K562 (cell line): ENCODE data around the gene SPINK4. TPM values are rescaled to one million over a fixed set of nuclear protein-coding genes. Genes with fewer than 3 reads are reported as not detected.

Experiments used
- ATAC-seq: fragments of 200-7000 bp; cut with Tn5 transposase; 3 replicates; pipeline ENCODE4 v1.9.1; 2020; ENCODE audit warnings: moderate library complexity
- BruUV-seq: library from RNA; stranded (reverse); fragments of 400-500 nt; replicated peaks from 2 replicates; lab custom pipeline; 2021; lab: Mats Ljungman, UMichigan
- CTCF ChIA-PET: fragments of 300-600 bp; formaldehyde crosslinking; extraction: SDS; loops from one replicate; lab custom pipeline; 2021; ENCODE audit warnings: low intra/inter-chr PET ratio; lab: Yijun Ruan, JAX
- POLR2A ChIA-PET: fragments of 300-600, 350-650 bp; sonication (Branson Sonifier 250); formaldehyde crosslinking; extraction: SDS; loops from one replicate; lab custom pipeline; 2021; ENCODE audit warnings: antibody characterized with exemption, inconsistent platforms; lab: Yijun Ruan, JAX
- DNase-seq, 4 experiments: peaks; one replicate each; pipeline versions ENCODE4 v3.0.0 to v3.0.0-alpha.2; 2011 to 2018; ENCODE audit warnings: low spot score in 3 of 4, mixed read lengths in 3 of 4; ENCODE audit errors: extremely low read depth in 1 of 4
- FAIRE-seq: peaks from 2 replicates; lab custom pipeline; 2011; peaks lifted over from hg19 to GRCh38; lab: Jason Lieb, UNC
- H2AFZ ChIP-seq: 2 replicates; pipeline ENCODE4 v1.6.0; 2011; ENCODE audit warnings: low read depth, low read length, control low read depth, inconsistent platforms
- H3K27ac ChIP-seq: fragments of 200-600 bp; 3 replicates; pipeline ENCODE4 v1.8.0; 2011; ENCODE audit warnings: low read depth, mild to moderate bottlenecking, control low read depth, inconsistent platforms, low read length, moderate library complexity, mixed read lengths; ENCODE audit errors: extremely low read depth
- H3K27me3 ChIP-seq, 2 experiments: fragments of 300-600 bp in 1 of 2; 2 replicates in 1 of 2; 3 replicates in 1 of 2; pipeline versions ENCODE4 v1.6.0 to v1.8.0; 2011; ENCODE audit warnings: inconsistent platforms in 2 of 2, low read length in 2 of 2, mild to moderate bottlenecking in 1 of 2, mixed read lengths in 1 of 2, moderate library complexity in 1 of 2; ENCODE audit not compliant: control insufficient read depth in 2 of 2, insufficient read depth in 2 of 2
- H3K36me3 ChIP-seq: fragments of 300-600 bp; 3 replicates; pipeline ENCODE4 v1.8.0; 2011; ENCODE audit warnings: mild to moderate bottlenecking, low read length, inconsistent platforms; ENCODE audit not compliant: control insufficient read depth, insufficient read depth
- H3K4me1 ChIP-seq, 2 experiments: fragments of 200-600 bp in 1 of 2; replicated peaks in 1 of 2; 2 replicates in 1 of 2; 3 replicates in 1 of 2; pipeline versions ENCODE4 v1.5.1 to v1.8.0; 2011; ENCODE audit warnings: inconsistent platforms in 2 of 2, low read length in 2 of 2, mild to moderate bottlenecking in 1 of 2, mixed read lengths in 1 of 2, moderate library complexity in 1 of 2; ENCODE audit not compliant: control insufficient read depth in 2 of 2, insufficient read depth in 2 of 2
- H3K4me2 ChIP-seq: 2 replicates; pipeline ENCODE4 v1.6.1; 2011; ENCODE audit warnings: low read length, control low read depth, inconsistent platforms, mixed read lengths; ENCODE audit not compliant: insufficient read depth
- H3K4me3 ChIP-seq: fragments of 200-600 bp; sonication (generic), shearing (Covaris generic); 2 replicates; pipeline ENCODE4 v1.5.1; 2016; ENCODE audit warnings: control low read depth, inconsistent platforms
- H3K79me2 ChIP-seq: fragments of 200-600 bp; 3 replicates; pipeline ENCODE4 v1.8.0; 2011; ENCODE audit warnings: low read length, inconsistent platforms; ENCODE audit not compliant: control insufficient read depth, insufficient read depth
- H3K9ac ChIP-seq, 2 experiments: 2 replicates each; pipeline versions ENCODE4 v1.6.0 to v1.6.1; 2011; ENCODE audit warnings: low read depth in 2 of 2, low read length in 2 of 2, control low read depth in 1 of 2, inconsistent platforms in 1 of 2, mild to moderate bottlenecking in 1 of 2, mixed read lengths in 1 of 2; ENCODE audit not compliant: insufficient read depth in 1 of 2
- H3K9me1 ChIP-seq: one replicate; pipeline ENCODE4 v1.6.0; 2011; ENCODE audit warnings: inconsistent platforms, mild to moderate bottlenecking, low read length, moderate library complexity; ENCODE audit not compliant: control insufficient read depth, insufficient read depth
- H3K9me3 ChIP-seq: replicated peaks from 2 replicates; pipeline ENCODE4 v1.5.1; 2011; ENCODE audit warnings: low read depth, low read length, inconsistent platforms; ENCODE audit not compliant: control insufficient read depth, insufficient read depth
- H4K20me1 ChIP-seq: replicated peaks from 2 replicates; pipeline ENCODE4 v1.6.1; 2011; ENCODE audit warnings: low read length, inconsistent platforms, mixed read lengths; ENCODE audit not compliant: control insufficient read depth, insufficient read depth
- AFF4 ChIP-seq: sonication (generic); formaldehyde crosslinking; IDR thresholded peaks from 2 replicates; pipeline ENCODE4 v1.8.0; 2023; ENCODE audit warnings: mild to moderate bottlenecking, missing genetic modification reagents
- ARID2 ChIP-seq: fragments of 450-650 bp; IDR thresholded peaks from 2 replicates; pipeline ENCODE4 v1.6.1; 2017; ENCODE audit warnings: antibody characterized with exemption, mild to moderate bottlenecking
- ATF1 ChIP-seq, 2 experiments: fragments of 450-650 bp in 1 of 2; IDR thresholded peaks; 2 replicates each; pipeline ENCODE4 v1.6.1; 2016; ENCODE audit warnings: missing compliant biosample characterization in 1 of 2, missing genetic modification characterization in 1 of 2
- CAMTA2 ChIP-seq: fragments of 250-450 bp; sonication (Bioruptor Pico); conservative IDR thresholded peaks from 2 replicates; pipeline ENCODE4 v1.5.1; 2022
- DACH1 ChIP-seq: fragments of 450-650 bp; IDR thresholded peaks from 2 replicates; pipeline ENCODE4 v1.6.1; 2018; ENCODE audit not compliant: partially characterized antibody
- ELF1 ChIP-seq: fragments of 200-800 bp; sonication (Bioruptor generic); IDR thresholded peaks from 2 replicates; pipeline ENCODE4 v1.6.1; 2016; ENCODE audit warnings: missing genetic modification characterization, missing compliant biosample characterization
- FOXP4 ChIP-seq: sonication (generic); formaldehyde crosslinking; IDR thresholded peaks from 2 replicates; pipeline ENCODE4 v1.8.0; 2022; ENCODE audit warnings: mild to moderate bottlenecking, missing genetic modification reagents, borderline replicate concordance
- HDAC3 ChIP-seq: fragments of 450-650 bp; IDR thresholded peaks from 2 replicates; pipeline ENCODE4 v1.6.1; 2018; ENCODE audit warnings: borderline replicate concordance, mild to moderate bottlenecking, moderate library complexity; ENCODE audit not compliant: partially characterized antibody
- MTA2 ChIP-seq: fragments of 450-650 bp; IDR thresholded peaks from 2 replicates; pipeline ENCODE4 v1.6.1; 2016; ENCODE audit warnings: low read depth
- ZKSCAN3 ChIP-seq: fragments of 250-450 bp; sonication (Bioruptor Pico); IDR thresholded peaks from 2 replicates; pipeline ENCODE4 v1.4.0; 2020
- ZNF507 ChIP-seq: conservative IDR thresholded peaks from 2 replicates; pipeline ENCODE4 v1.6.1; 2017; ENCODE audit warnings: missing genetic modification characterization, missing compliant biosample characterization
- WGBS: fragments of 100-300 bp; shearing (Covaris generic); methylation state at CpG from one replicate; pipeline ENCODE4 v1.1.6; 2016; ENCODE audit warnings: low coverage, mixed read lengths; ENCODE audit not compliant: insufficient coverage; ENCODE audit errors: missing lambda C conversion rate; 5-methylcytosine and 5-hydroxymethylcytosine counted together
- in situ Hi-C: fragments of 300-500 bp; cut with MboI; formaldehyde crosslinking; loops from 4 replicates; pipeline ENCODE4 v1.15.0; 2018; ENCODE audit warnings: inconsistent platforms, mixed read lengths
- intact Hi-C: fragments of 100-400 bp; cut with micrococcal nuclease; formaldehyde crosslinking; loops from 2 replicates; pipeline ENCODE4 v1.14.2; 2022
- polyA plus RNA-seq, 8 experiments: library from polyadenylated mRNA; depleted of rRNA in 4 of 8; stranded (reverse) in 5 of 8; unstranded in 3 of 8; fragments of >200 nt; fragmentation: Nextera tagmentation in 2 of 8; fragmentation: Illumina TruSeq in 1 of 8; extraction: Ambion mirVana in 2 of 8; extraction: Trizol in 1 of 8; gene quantifications; 2 replicates each; pipeline versions ENCODE4 v1.2.1 to v1.2.3, GENCODE V29; 2011 to 2014; ENCODE audit warnings: inconsistent platforms in 1 of 8, missing spikeins in 1 of 8
- total RNA-seq, 7 experiments: library from RNA; depleted of rRNA in 6 of 7; stranded (reverse); fragments of >200 nt in 6 of 7; fragmentation: Illumina TruSeq in 2 of 7; extraction: Trizol in 2 of 7; gene quantifications; 2 replicates each; pipeline versions ENCODE4 v1.2.1 to v1.2.3, GENCODE V29; 2011 to 2021; ENCODE audit warnings: low replicate concordance in 1 of 7

The SPINK4 gene
- total and polyA plus RNA-seq, 9 of the 15 experiments (the other 6 are each of a cell fraction or from before 2014, with no cell fraction given) = 0.74 to 5.5 (median 2.1) TPM; not detected in 2

GRCh38 chr9:33295571-33295970, 55.6 kb downstream of the SPINK4 start:
- H3K9ac ChIP-seq = no peak overlapping the region
- ATAC-seq = no peak
- ChIA-PET POLR2A (no interaction called here), CTCF (no interaction called here)
- intact Hi-C loops = no loop called here
- H3K27ac ChIP-seq = no peak overlapping the region
- H3K36me3 ChIP-seq = peaks cover 85% of the 10 kb centered on the region
- H3K27me3 ChIP-seq = no peaks in the 10 kb centered on the region
- no peak for FAIRE-seq
- H4K20me1 ChIP-seq = 0 out of 2 replicates have a peak, but pooled peaks cover 18% of the 10 kb centered on the region
- H3K4me1 ChIP-seq = peaks cover 10 to 19% of the 10 kb centered on the region in 2 experiments; a peak in 4 of 5 replicates
- no peak for DNase-seq
- no peaks in the 10 kb centered on the region for H3K9me3 ChIP-seq
- no peak overlapping the region for H3K4me2 ChIP-seq
- peaks cover 97% of the 10 kb centered on the region for H3K79me2 ChIP-seq
- H2AFZ ChIP-seq = no peak overlapping the region
- no TSS peak for BruUV-seq
- H3K4me3 ChIP-seq = no peak overlapping the region
- in situ Hi-C loops = no loop called here
- TF ChIP-seq ATF1 (CRISPR knock-in tag; IDR thresholded peaks at IDR 0.05) (no peak), ATF1 (tag; IDR thresholded peaks at IDR 0.05) (no peak), ZKSCAN3 (CRISPR knock-in tag) (no peak), DACH1 (no peak), MTA2 (no peak), ELF1 (no peak), ZNF507 (no peak), HDAC3 (no peak), ARID2 (no peak), FOXP4 (no peak), CAMTA2 (CRISPR knock-in tag) (no peak), AFF4 (no peak)
- no peaks in the 10 kb centered on the region for H3K9me1 ChIP-seq
- WGBS = 78% methylated on average over 2 of the region's 2 CpGs
